ENCODE data around the gene MARCHF2.
"Not testable (repeated sequence)": the region's sequence is repeated elsewhere in the genome, so short reads cannot be mapped to it uniquely, and the experiment has no call there.

MARCHF2 gene

GRCh38 chr19:8377598-8377997 lies 35.5 kb upstream of the MARCHF2 start:
- ChIA-PET POLR2A (interaction anchor here (1.1 to 1.5 kb wide), 2 partner anchors 9 to 12 kb away, joined by 3 to 4 read pairs; partner anchors contain the start of gene RAB11B), CTCF (interaction anchor here (0.6 kb wide), 1 partner anchor 230 kb away, joined by 3 read pairs; no protein-coding TSS in a partner anchor)
- TF ChIP-seq CTBP1 (IDR thresholded peaks at IDR 0.05; ENCODE audit: borderline replicate concordance): no peak
- no peak for TF ChIP-seq BHLHE40 (IDR thresholded peaks at IDR 0.05; ENCODE audit: borderline replicate concordance)
- TF ChIP-seq PKNOX1 (IDR thresholded peaks at IDR 0.05): no peak
- TF ChIP-seq HDGF (IDR thresholded peaks at IDR 0.05; ENCODE audit: borderline replicate concordance): no peak
- TF ChIP-seq FOXM1 (IDR thresholded peaks at IDR 0.05; ENCODE audit: borderline replicate concordance): no peak
- no peak for DNase-seq (ENCODE audit: extremely low spot score)

DNA sequence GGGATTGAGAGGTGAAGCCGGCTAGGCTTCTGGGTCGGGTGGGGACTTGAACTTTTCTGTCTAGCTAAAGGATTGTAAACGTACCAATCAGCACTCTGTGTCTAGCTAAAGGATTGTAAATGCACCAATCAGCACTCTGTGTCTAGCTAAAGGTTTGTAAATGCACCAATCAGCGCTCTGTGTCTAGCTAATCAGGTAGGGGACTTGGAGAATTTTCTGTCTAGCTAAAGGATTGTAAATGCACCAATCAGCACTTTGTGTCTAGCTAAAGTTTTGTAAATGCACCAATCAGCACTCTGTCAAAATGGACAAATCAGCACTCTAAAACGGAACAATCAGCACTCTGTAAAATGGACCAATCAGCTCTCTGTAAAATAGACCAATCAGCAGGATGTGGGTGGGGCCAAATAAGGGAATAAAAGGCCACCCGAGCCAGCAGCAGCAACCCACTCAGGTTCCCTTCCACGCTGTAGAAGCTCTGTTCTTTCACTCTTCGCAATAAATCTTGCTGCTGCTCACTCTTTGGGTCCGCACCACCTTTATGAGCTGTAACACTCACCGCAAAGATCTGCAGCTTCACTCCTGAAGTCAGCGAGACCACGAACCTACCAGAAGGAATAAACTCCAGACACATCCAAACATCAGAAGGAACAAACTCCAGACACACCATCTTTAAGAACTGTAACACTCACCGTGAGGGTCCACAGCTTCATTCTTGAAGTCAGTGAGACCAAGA lies 33.8 kb upstream of the MARCHF2 start:
- POLR2A ChIA-PET: interaction anchor here (1.1 kb wide), 1 partner anchor 9 kb away, joined by 3 read pairs; no protein-coding TSS in a partner anchor
- CTCF ChIA-PET: interaction anchor here (0.6 kb wide), 1 partner anchor 8 kb away, joined by 4 read pairs; no protein-coding TSS in a partner anchor
- not testable (repeated sequence) for DNase-seq (ENCODE audit: extremely low spot score)

GRCh38 chr19:8384569-8384968 lies 28.5 kb upstream of the MARCHF2 start:
- DNase-seq (ENCODE audit: extremely low spot score); CTCF ChIA-PET; POLR2A ChIA-PET: not testable (repeated sequence)

GRCh38 chr19:8385103-8385502 lies 28.0 kb upstream of the MARCHF2 start:
- CTCF ChIA-PET; DNase-seq (ENCODE audit: extremely low spot score); POLR2A ChIA-PET: not testable (repeated sequence)

DNA sequence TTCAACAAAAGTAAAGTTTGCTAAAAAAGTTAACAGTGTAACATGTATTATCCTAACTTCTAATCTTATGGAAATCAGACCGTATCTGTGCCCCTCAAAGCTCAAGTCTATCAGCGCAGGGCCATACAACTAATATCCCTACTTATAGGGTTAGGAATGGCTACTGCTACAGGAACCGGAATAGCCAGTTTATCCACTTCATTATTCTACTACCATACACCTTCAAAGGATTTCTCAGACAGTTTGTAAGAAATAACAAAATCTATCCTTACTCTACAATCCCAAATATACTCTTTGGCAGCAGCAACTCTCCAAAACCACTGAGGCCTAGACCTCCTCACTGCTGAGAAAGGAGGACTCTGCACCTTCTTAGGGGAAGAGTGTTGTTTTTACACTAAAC lies 27.5 kb upstream of the MARCHF2 start:
- POLR2A ChIA-PET; DNase-seq (ENCODE audit: extremely low spot score); CTCF ChIA-PET: not testable (repeated sequence)

- CTCF ChIA-PET; DNase-seq (ENCODE audit: extremely low spot score): not testable (repeated sequence)
- POLR2A ChIA-PET: interaction anchor here (1.2 kb wide), 1 partner anchor 9 kb away, joined by 3 read pairs; no protein-coding TSS in a partner anchor
Measured at GRCh38 chr19:8386419-8386818, 26.7 kb upstream of the MARCHF2 start.

- POLR2A ChIA-PET: interaction anchor here (1.2 kb wide), 1 partner anchor 9 kb away, joined by 3 read pairs; no protein-coding TSS in a partner anchor
- CTCF ChIA-PET: no interaction called here
- TF ChIP-seq FOXA1 (IDR thresholded peaks at IDR 0.05) (no peak), L3MBTL2 (conservative IDR thresholded peaks at IDR 0.05) (no peak), BHLHE40 (IDR thresholded peaks at IDR 0.05; ENCODE audit: borderline replicate concordance) (no peak), FOXM1 (IDR thresholded peaks at IDR 0.05; ENCODE audit: borderline replicate concordance) (no peak), ZNF384 (IDR thresholded peaks at IDR 0.05) (no peak), NFRKB (IDR thresholded peaks at IDR 0.05) (no peak), SP1 (IDR thresholded peaks at IDR 0.05) (no peak), FOXK2 (IDR thresholded peaks at IDR 0.05) (no peak)
- no peak for DNase-seq (ENCODE audit: extremely low spot score)
Measured at GRCh38 chr19:8386990-8387389, 26.1 kb upstream of the MARCHF2 start.

GRCh38 chr19:8387688-8388611 lies 25.2 kb upstream of the MARCHF2 start:
- TF ChIP-seq ZNF384 (IDR thresholded peaks at IDR 0.05): 0 out of 2 replicates have a peak, but pooled peaks have one; percentile 13
- TF ChIP-seq LEF1 (IDR thresholded peaks at IDR 0.05; ENCODE audit: borderline replicate concordance): no peak
- TF ChIP-seq SUZ12 (IDR thresholded peaks at IDR 0.05): no peak
- no peak for TF ChIP-seq PKNOX1 (IDR thresholded peaks at IDR 0.05)
- TF ChIP-seq HDGF (IDR thresholded peaks at IDR 0.05; ENCODE audit: borderline replicate concordance): no peak
- no peak for TF ChIP-seq TARDBP (IDR thresholded peaks at IDR 0.05)
- CTCF ChIA-PET: interaction anchor here (0.6 kb wide), 2 partner anchors 9 to 93 kb away, joined by 4 read pairs; no protein-coding TSS in a partner anchor
- DNase-seq (ENCODE audit: extremely low spot score): no peak
- POLR2A ChIA-PET: no interaction called here

GRCh38 chr19:8388612-8388958 lies 24.5 kb upstream of the MARCHF2 start:
- CTCF ChIA-PET: no interaction called here
- POLR2A ChIA-PET: no interaction called here
- no peak for DNase-seq (ENCODE audit: extremely low spot score)
- no peak for TF ChIP-seq CTBP1 (IDR thresholded peaks at IDR 0.05; ENCODE audit: borderline replicate concordance)
- TF ChIP-seq BHLHE40 (IDR thresholded peaks at IDR 0.05; ENCODE audit: borderline replicate concordance): no peak
- no peak for TF ChIP-seq PKNOX1 (IDR thresholded peaks at IDR 0.05)
- no peak for TF ChIP-seq TARDBP (IDR thresholded peaks at IDR 0.05)
- no peak for TF ChIP-seq ARNT (IDR thresholded peaks at IDR 0.05)
- no peak for TF ChIP-seq L3MBTL2 (conservative IDR thresholded peaks at IDR 0.05)
- TF ChIP-seq ZNF384 (IDR thresholded peaks at IDR 0.05): no peak
- no peak for TF ChIP-seq FOXA1 (IDR thresholded peaks at IDR 0.05)
- no peak for TF ChIP-seq SUZ12 (IDR thresholded peaks at IDR 0.05)
- no peak for TF ChIP-seq LEF1 (IDR thresholded peaks at IDR 0.05; ENCODE audit: borderline replicate concordance)
- no peak for TF ChIP-seq SP1 (IDR thresholded peaks at IDR 0.05)
- no peak for TF ChIP-seq HDGF (IDR thresholded peaks at IDR 0.05; ENCODE audit: borderline replicate concordance)
- TF ChIP-seq FOXK2 (IDR thresholded peaks at IDR 0.05): no peak
- no peak for TF ChIP-seq FOXM1 (IDR thresholded peaks at IDR 0.05; ENCODE audit: borderline replicate concordance)
- TF ChIP-seq NFRKB (IDR thresholded peaks at IDR 0.05): no peak
- TF ChIP-seq ELF4 (IDR thresholded peaks at IDR 0.05): no peak
